HEK293T (cell line): Measurements from ENCODE around the gene ATP10A.

ENCODE experiments used
- CTCF ChIA-PET: fragments of 350-600 bp; formaldehyde crosslinking; extraction: SDS; loops from one replicate; lab custom pipeline; 2021; ENCODE audit warnings: antibody characterized with exemption, inconsistent platforms; lab: Yijun Ruan, JAX
- POLR2A ChIA-PET: fragments of 350-600 bp; formaldehyde crosslinking; extraction: SDS; loops from one replicate; lab custom pipeline; 2020; ENCODE audit warnings: antibody characterized with exemption, inconsistent platforms; lab: Yijun Ruan, JAX
- DNase-seq: peaks from one replicate; pipeline ENCODE4 v3.0.0; 2012; ENCODE audit warnings: mixed read lengths; ENCODE audit errors: extremely low spot score
- ARNT ChIP-seq: fragments of 450-650 bp; IDR thresholded peaks from 2 replicates; pipeline ENCODE4 v1.6.1; 2017; ENCODE audit warnings: mild to moderate bottlenecking
- BHLHE40 ChIP-seq: fragments of 450-650 bp; IDR thresholded peaks from 2 replicates; pipeline ENCODE4 v1.6.1; 2016; ENCODE audit warnings: mild to moderate bottlenecking, moderate library complexity, borderline replicate concordance
- CTBP1 ChIP-seq: fragments of 450-650 bp; IDR thresholded peaks from 2 replicates; pipeline ENCODE4 v1.6.1; 2016; ENCODE audit warnings: borderline replicate concordance
- ELF4 ChIP-seq: fragments of 450-650 bp; IDR thresholded peaks from 2 replicates; pipeline ENCODE4 v1.6.1; 2017; ENCODE audit warnings: antibody characterized with exemption
- FOXA1 ChIP-seq: fragments of 450-650 bp; IDR thresholded peaks from 2 replicates; pipeline ENCODE4 v1.6.1; 2016; ENCODE audit warnings: mild to moderate bottlenecking
- FOXK2 ChIP-seq: fragments of 450-650 bp; IDR thresholded peaks from 2 replicates; pipeline ENCODE4 v1.6.1; 2016; ENCODE audit warnings: mild to moderate bottlenecking
- FOXM1 ChIP-seq: fragments of 450-650 bp; IDR thresholded peaks from 2 replicates; pipeline ENCODE4 v1.6.1; 2017; ENCODE audit warnings: mild to moderate bottlenecking, borderline replicate concordance
- HDGF ChIP-seq: fragments of 450-650 bp; IDR thresholded peaks from 2 replicates; pipeline ENCODE4 v1.6.1; 2017; ENCODE audit warnings: antibody characterized with exemption, borderline replicate concordance
- L3MBTL2 ChIP-seq: fragments of 450-650 bp; conservative IDR thresholded peaks from 2 replicates; pipeline ENCODE4 v1.6.1; 2016; ENCODE audit warnings: mild to moderate bottlenecking
- LEF1 ChIP-seq: fragments of 450-650 bp; IDR thresholded peaks from 2 replicates; pipeline ENCODE4 v1.6.1; 2017; ENCODE audit warnings: mild to moderate bottlenecking, borderline replicate concordance
- NFRKB ChIP-seq: fragments of 450-650 bp; IDR thresholded peaks from 2 replicates; pipeline ENCODE4 v1.6.1; 2016; ENCODE audit warnings: mild to moderate bottlenecking, moderate library complexity
- PKNOX1 ChIP-seq: fragments of 450-650 bp; IDR thresholded peaks from 2 replicates; pipeline ENCODE4 v1.6.1; 2016
- SP1 ChIP-seq: fragments of 450-650 bp; IDR thresholded peaks from 2 replicates; pipeline ENCODE4 v1.6.1; 2017
- SUZ12 ChIP-seq: fragments of 450-650 bp; IDR thresholded peaks from 2 replicates; pipeline ENCODE4 v1.6.1; 2016; ENCODE audit warnings: mild to moderate bottlenecking
- TARDBP ChIP-seq: fragments of 450-650 bp; IDR thresholded peaks from 2 replicates; pipeline ENCODE4 v1.6.1; 2016
- ZNF384 ChIP-seq: fragments of 450-650 bp; IDR thresholded peaks from 2 replicates; pipeline ENCODE4 v1.6.1; 2016

Gene ATP10A

GRCh38 chr15:25658560-25658959 lies 204.6 kb downstream of the ATP10A start:
- ChIA-PET CTCF (no interaction called here), POLR2A (no interaction called here)
- TF ChIP-seq PKNOX1 (no peak), FOXA1 (no peak), LEF1 (no peak), ELF4 (no peak), SUZ12 (no peak), TARDBP (no peak), ARNT (no peak), NFRKB (no peak), FOXM1 (no peak)
- DNase-seq, result no peak

GRCh38 chr15:25655207-25655948 lies 207.7 kb downstream of the ATP10A start:
- CTCF ChIA-PET, result interaction anchor here (0.7 kb wide), 1 partner anchor 120 kb away, joined by 3 read pairs; no protein-coding TSS in a partner anchor
- no peak for TF ChIP-seq L3MBTL2
- no peak for TF ChIP-seq FOXK2
- TF ChIP-seq NFRKB, result no peak
- TF ChIP-seq FOXA1, result no peak
- no peak for TF ChIP-seq ZNF384
- TF ChIP-seq ELF4, result no peak
- no peak for TF ChIP-seq SUZ12
- TF ChIP-seq PKNOX1, result no peak
- no peak for TF ChIP-seq ARNT
- no peak for TF ChIP-seq FOXM1
- no peak for TF ChIP-seq HDGF
- no peak for TF ChIP-seq TARDBP
- no peak for TF ChIP-seq SP1
- TF ChIP-seq BHLHE40, result no peak
- no peak for TF ChIP-seq CTBP1
- no peak for TF ChIP-seq LEF1
- POLR2A ChIA-PET, result no interaction called here
- no peak for DNase-seq

DNA sequence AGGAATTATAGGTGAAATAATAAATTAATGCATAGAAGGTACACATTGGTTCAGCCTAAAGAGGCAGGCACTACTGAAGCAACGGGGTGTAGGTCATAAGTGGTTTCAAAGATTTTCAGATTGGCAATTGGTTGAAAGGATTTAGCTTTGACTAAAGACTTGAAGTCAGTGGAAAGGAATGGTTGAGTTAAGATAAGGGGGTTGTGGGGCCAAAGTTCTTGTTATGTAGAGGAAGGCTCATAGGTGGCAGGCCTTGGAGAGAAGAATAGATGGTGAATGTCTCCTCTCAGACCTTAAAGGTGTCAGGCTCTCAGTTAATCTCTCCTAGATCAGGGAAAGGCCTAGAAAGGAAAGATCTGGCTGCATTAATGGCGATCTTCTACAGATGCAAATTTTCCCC lies 209.8 kb downstream of the ATP10A start:
- no peak for DNase-seq
- ChIA-PET CTCF (no interaction called here), POLR2A (no interaction called here)
- TF ChIP-seq FOXA1 (no peak), LEF1 (no peak), L3MBTL2 (no peak), PKNOX1 (no peak), ZNF384 (no peak), ELF4 (no peak), BHLHE40 (no peak), FOXM1 (no peak)

GRCh38 chr15:25652704-25653103 lies 210.4 kb downstream of the ATP10A start:
- POLR2A ChIA-PET, result no interaction called here

GRCh38 chr15:25649390-25649789 lies 213.7 kb downstream of the ATP10A start:
- POLR2A ChIA-PET, result no interaction called here
- TF ChIP-seq LEF1 (no peak), BHLHE40 (no peak)
- CTCF ChIA-PET, result no interaction called here
- no peak for DNase-seq

More at GRCh38 chr15:25652704-25653103, 210.4 kb downstream of the ATP10A start:
- DNase-seq, result no peak
- CTCF ChIA-PET, result no interaction called here
- TF ChIP-seq L3MBTL2 (no peak), NFRKB (no peak), ARNT (no peak), FOXM1 (no peak), SUZ12 (no peak), CTBP1 (no peak), SP1 (no peak), FOXA1 (no peak), BHLHE40 (no peak)

DNA sequence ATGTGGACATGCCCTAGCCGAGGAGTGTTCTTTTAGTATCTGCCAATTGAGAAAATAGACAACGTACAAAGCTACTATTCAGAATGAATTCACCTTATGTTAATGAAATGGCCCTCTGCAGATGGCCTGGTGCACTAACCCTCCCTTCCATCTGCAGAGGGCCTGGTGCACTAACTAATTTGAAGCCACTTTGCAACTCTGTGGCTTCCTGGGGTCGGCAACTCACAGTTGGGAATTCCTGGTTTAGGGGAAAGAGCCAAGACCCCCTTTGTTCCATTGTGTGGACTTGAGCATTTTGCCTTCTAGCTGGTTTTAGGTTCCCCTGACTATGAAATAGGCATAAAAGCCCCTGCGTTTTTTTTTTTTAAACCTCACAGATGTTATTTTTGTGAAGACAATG lies 220.0 kb downstream of the ATP10A start:
- ChIA-PET CTCF (no interaction called here), POLR2A (no interaction called here)
- DNase-seq, result no peak
- TF ChIP-seq ARNT (no peak), SP1 (no peak), TARDBP (no peak), ELF4 (no peak), NFRKB (no peak), FOXA1 (no peak), FOXM1 (no peak), CTBP1 (no peak), ZNF384 (no peak), L3MBTL2 (no peak), SUZ12 (no peak), PKNOX1 (no peak), HDGF (no peak), FOXK2 (no peak), LEF1 (no peak), BHLHE40 (no peak)
